OCI-LY7 (cell line): ENCODE results near the gene GNMT.

Source experiments
- CTCF ChIP-seq: fragments of 200-600 bp; sonication (generic); conservative IDR thresholded peaks from 2 replicates; pipeline ENCODE4 v1.5.1; 2014; ENCODE audit warnings: mild to moderate bottlenecking, antibody characterized with exemption, low read length, moderate library complexity, mixed read lengths
- EZH2phosphoT487 ChIP-seq: fragments of 200-600 bp; sonication (generic); IDR thresholded peaks from 2 replicates; pipeline ENCODE4 v1.6.1; 2018; ENCODE audit warnings: low read depth, borderline replicate concordance, mild to moderate bottlenecking, mixed run types, antibody characterized with exemption, low read length, moderate library complexity, mixed read lengths

GRCh38 chr6:42968126-42968701 is 7.7 kb downstream of the GNMT start:
- TF ChIP-seq EZH2phosphoT487 = no peak
- TF ChIP-seq CTCF = no peak
